Sigmoid colon (tissue), 7 donors: ENCODE results near the gene SAPCD1. TPM values are rescaled to one million over a fixed set of nuclear protein-coding genes. Genes with fewer than 3 reads are reported as not detected.

Experiments used
- DNase-seq: peaks from one replicate; pipeline ENCODE4 v3.0.0-alpha.2; 2019
- H3K27ac ChIP-seq, 4 donors: fragments of 200-600 bp; sonication (generic); one replicate each; pipeline ENCODE4 v1.5.1; 2016 to 2019; ENCODE audit warnings: mild to moderate bottlenecking in 1 of 4
- H3K27me3 ChIP-seq, 3 donors: fragments of 200-600 bp; sonication (generic); one replicate each; pipeline ENCODE4 v1.5.1; 2019; ENCODE audit warnings: mild to moderate bottlenecking in 1 of 3
- H3K36me3 ChIP-seq, 4 donors: fragments of 200-600 bp; sonication (generic); one replicate each; pipeline ENCODE4 v1.5.1; 2016 to 2019
- H3K4me1 ChIP-seq, 4 donors: fragments of 200-600 bp; sonication (generic); one replicate each; pipeline ENCODE4 v1.5.1; 2017 to 2019
- H3K4me3 ChIP-seq, 4 donors: fragments of 200-600 bp; sonication (generic); one replicate each; pipeline ENCODE4 v1.5.1; 2017 to 2019; ENCODE audit warnings: mild to moderate bottlenecking in 2 of 4, moderate library complexity in 1 of 4
- H3K9me3 ChIP-seq, 4 donors: fragments of 200-600 bp in 3 of 4; sonication (generic) in 3 of 4; one replicate each; pipeline versions ENCODE4 v1.5.1 to v1.6.1; 2013 to 2019
- EP300 ChIP-seq, 4 donors: sonication (generic); formaldehyde crosslinking; IDR thresholded peaks; one replicate each; pipeline ENCODE4 v1.6.1; 2017; ENCODE audit warnings: antibody characterized with exemption in 4 of 4
- POLR2A ChIP-seq, 2 donors: fragments of 450-650 bp; IDR thresholded peaks; one replicate each; pipeline ENCODE4 v1.6.1; 2016; ENCODE audit warnings: antibody characterized with exemption in 2 of 2, mild to moderate bottlenecking in 2 of 2, moderate library complexity in 2 of 2
- POLR2AphosphoS5 ChIP-seq, 4 donors: sonication (generic); formaldehyde crosslinking; IDR thresholded peaks; one replicate each; pipeline ENCODE4 v1.6.1; 2017; ENCODE audit warnings: antibody characterized with exemption in 4 of 4
- WGBS, 2 donors: extraction: QIAGEN DNeasy Blood & Tissue Kit; methylation state at CpG; one replicate each; pipeline ENCODE4 v1.1.7; 2013; 5-methylcytosine and 5-hydroxymethylcytosine counted together
- intact Hi-C: fragments of 100-400 bp; cut with DNase I; formaldehyde crosslinking; loops from one replicate; pipeline ENCODE4 v1.15.1; 2023
- polyA plus RNA-seq, 3 donors: library from polyadenylated mRNA; stranded (reverse); fragments of 200-250 nt; gene quantifications; one replicate each; pipeline ENCODE4 v1.2.3, GENCODE V29; 2013
- total RNA-seq, 4 donors: library from RNA; depleted of rRNA; stranded (reverse); fragments of >200 nt; gene quantifications; one replicate each; pipeline ENCODE4 v1.1.0, GENCODE V29; 2016
- TF ChIP-seq, protein P1 (sequence below), 4 experiments: fragments of 450-650 bp in 3 of 4; fragments of 200-600 bp in 1 of 4; IDR thresholded peaks; one replicate each; pipeline ENCODE4 v1.5.1; 2016 to 2019; ENCODE audit warnings: antibody characterized with exemption in 4 of 4, mild to moderate bottlenecking in 3 of 4, moderate library complexity in 2 of 4
- donor health status: healthy with polysubstance abuse.
- donor health status: Bipolar disorder and iron deficiency.
- donor health status: healthy.

Gene SAPCD1
- total and polyA plus RNA-seq, 7 donors, result 1.2 to 8.7 (median 4.2) TPM; not detected in 2

DNA sequence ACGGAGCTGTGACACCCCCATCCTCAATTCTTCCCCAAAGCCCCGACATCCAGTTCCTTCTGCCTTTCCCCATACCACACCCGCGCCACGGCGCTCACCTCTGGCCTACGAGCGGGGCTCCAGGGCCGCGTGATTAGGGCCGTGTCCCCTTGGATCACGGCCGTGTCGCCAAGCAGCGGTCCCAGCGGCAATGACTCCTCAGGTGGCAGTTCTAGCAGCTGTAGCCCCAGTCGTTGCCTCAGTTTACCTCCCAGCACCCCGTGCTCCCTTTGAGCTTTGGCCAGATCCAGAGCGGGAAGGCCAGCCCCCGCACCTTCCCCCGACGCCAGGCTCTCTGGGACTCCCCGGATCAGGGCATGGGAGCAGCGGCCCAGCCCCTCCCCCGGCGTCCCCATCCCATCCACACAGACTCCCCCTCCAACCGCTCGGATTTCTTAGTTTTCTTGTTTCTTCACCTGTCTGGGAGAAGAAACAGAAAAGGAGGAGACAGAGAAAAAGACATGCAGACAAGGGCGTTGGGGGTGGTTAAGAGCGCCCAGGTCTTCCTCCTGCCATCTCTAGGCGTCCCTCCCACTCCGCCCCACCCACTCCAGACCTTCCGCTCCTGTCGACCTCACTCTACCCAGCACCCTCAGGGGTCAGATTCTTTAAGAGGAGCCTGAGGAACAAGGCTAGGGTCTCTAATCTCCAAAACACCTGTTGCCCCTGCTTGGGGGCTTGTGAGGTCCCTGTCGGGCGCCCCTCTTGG lies 33.5 kb upstream of the SAPCD1 start, which contains the start of gene DDAH2:
Gene DDAH2 (minus strand): TSS at position 533 of the 748 bp plus-strand sequence. CDS start 138 bp downstream, at position 395.
- peaks cover 32 to 56% (median 43%) of the 10 kb centered on the region in 4 donors for H3K36me3 ChIP-seq
- H3K27ac ChIP-seq, result peak within 1 kb of the TSS; percentile 96 to 99 (median 98)
- no peak for TF ChIP-seq POLR2AphosphoS5 (IDR thresholded peaks at IDR 0.05)
- TF ChIP-seq, protein P1, sequence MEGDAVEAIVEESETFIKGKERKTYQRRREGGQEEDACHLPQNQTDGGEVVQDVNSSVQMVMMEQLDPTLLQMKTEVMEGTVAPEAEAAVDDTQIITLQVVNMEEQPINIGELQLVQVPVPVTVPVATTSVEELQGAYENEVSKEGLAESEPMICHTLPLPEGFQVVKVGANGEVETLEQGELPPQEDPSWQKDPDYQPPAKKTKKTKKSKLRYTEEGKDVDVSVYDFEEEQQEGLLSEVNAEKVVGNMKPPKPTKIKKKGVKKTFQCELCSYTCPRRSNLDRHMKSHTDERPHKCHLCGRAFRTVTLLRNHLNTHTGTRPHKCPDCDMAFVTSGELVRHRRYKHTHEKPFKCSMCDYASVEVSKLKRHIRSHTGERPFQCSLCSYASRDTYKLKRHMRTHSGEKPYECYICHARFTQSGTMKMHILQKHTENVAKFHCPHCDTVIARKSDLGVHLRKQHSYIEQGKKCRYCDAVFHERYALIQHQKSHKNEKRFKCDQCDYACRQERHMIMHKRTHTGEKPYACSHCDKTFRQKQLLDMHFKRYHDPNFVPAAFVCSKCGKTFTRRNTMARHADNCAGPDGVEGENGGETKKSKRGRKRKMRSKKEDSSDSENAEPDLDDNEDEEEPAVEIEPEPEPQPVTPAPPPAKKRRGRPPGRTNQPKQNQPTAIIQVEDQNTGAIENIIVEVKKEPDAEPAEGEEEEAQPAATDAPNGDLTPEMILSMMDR (IDR thresholded peaks at IDR 0.05), result peak in 2 of 4 experiments; percentile 41 to 57
- H3K9me3 ChIP-seq, result no peaks in the 10 kb centered on the region
- DNase-seq, result no peak
- peak within 1 kb of the TSS; percentile 78 to 95 (median 84) for H3K4me3 ChIP-seq
- no peaks in the 10 kb centered on the region for H3K27me3 ChIP-seq
- 23 to 27% methylated on average over 36 of the region's 36 CpGs for WGBS, 2 donors
- peaks cover 0 to 33% (median 27%) of the 10 kb centered on the region in 4 donors for H3K4me1 ChIP-seq
- intact Hi-C loops, result loop anchor here (1.0 to 5.0 kb wide), 3 partner anchors 26 to 102 kb away; partner anchors contain the start of genes ABHD16A and LY6G5C

DNA sequence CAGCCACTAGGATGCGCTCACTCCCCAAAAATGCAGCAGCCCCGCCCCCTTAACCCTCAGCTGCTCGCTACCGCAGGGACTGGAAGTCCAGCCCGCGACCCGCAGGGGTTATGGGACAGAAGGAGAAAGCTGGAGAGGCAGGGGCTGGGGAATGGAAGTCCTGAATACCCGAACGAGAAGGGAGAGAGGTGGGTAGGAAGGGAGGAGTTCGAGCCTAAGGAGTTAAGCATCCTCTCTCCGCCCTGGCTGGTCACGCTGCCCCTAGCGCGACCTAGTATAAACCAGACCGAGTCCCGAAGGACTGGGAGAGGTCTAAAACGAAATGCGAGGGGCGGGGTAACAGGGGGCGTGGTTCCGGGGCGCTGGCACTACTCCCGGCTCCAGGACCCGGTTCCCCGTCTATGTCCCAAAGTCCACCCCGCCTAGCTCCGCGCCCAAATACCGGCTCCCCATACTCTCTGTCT lies 32.9 kb upstream of the SAPCD1 start:
- WGBS, 2 donors, result 0 to 1% methylated on average over 29 of the region's 29 CpGs
- intact Hi-C loops, result loop anchor here (2.0 to 5.0 kb wide), 2 partner anchors 47 to 101 kb away; partner anchors contain the start of gene LY6G5C
- H3K27ac ChIP-seq, result peak overlapping the region; percentile 96 to 99 (median 98)
- peak overlapping the region; percentile 78 to 95 (median 84) for H3K4me3 ChIP-seq
- DNase-seq, result peak; percentile 97
- no peaks in the 10 kb centered on the region for H3K9me3 ChIP-seq
- H3K27me3 ChIP-seq, result no peaks in the 10 kb centered on the region
- peak; percentile 23 to 29 for TF ChIP-seq POLR2A (IDR thresholded peaks at IDR 0.05)
- TF ChIP-seq EP300 (IDR thresholded peaks at IDR 0.05), result no peak
- TF ChIP-seq POLR2AphosphoS5 (IDR thresholded peaks at IDR 0.05), result peak; percentile 70 to 87 (median 72)
- TF ChIP-seq, protein P1 (IDR thresholded peaks at IDR 0.05), result peak in 1 of 4 experiments; percentile 25
- H3K36me3 ChIP-seq, result peaks cover 32 to 59% (median 43%) of the 10 kb centered on the region in 4 donors
- H3K4me1 ChIP-seq, result peaks cover 0 to 39% (median 33%) of the 10 kb centered on the region in 4 donors

DNA sequence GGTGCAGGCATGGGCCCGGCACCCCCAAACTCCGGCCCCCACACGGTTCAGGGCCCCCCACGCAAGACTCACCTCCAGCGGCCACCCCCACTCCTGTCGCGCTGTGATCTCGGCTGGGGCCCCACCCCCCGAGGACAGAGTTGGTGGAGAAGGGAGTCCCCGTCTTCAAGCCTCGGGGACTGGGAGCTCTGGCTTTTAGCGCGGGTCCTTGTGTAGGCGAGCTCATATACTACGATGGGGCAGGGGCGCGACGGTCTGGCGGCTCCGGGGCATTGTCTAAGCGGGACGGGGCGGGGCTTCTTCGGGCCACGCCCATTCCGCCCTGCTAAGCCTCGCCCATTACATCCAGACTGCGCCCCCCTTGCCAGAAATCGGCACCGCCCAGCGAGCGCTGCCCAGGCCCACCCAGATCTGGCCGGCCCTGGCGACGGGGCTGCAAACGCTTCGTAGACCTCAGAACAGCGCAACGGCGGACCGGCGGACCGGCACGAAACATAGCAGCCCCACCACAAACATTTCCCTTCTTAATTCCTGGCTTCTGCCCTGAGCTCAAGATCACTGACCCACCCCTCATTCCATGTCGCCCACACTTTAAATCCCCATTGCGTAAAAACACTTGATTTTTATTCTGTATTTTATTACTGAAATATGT lies 32.4 kb upstream of the SAPCD1 start:
- intact Hi-C loops, result loop anchor here (2.0 to 5.0 kb wide), 2 partner anchors 48 to 101 kb away; partner anchors contain the start of gene LY6G5C
- TF ChIP-seq POLR2A (IDR thresholded peaks at IDR 0.05) (peak; percentile 5 to 25), POLR2AphosphoS5 (IDR thresholded peaks at IDR 0.05) (peak; percentile 76 to 89 (median 78)), EP300 (IDR thresholded peaks at IDR 0.05) (no peak)
- TF ChIP-seq, protein P1 (IDR thresholded peaks at IDR 0.05), result no peak

DNA sequence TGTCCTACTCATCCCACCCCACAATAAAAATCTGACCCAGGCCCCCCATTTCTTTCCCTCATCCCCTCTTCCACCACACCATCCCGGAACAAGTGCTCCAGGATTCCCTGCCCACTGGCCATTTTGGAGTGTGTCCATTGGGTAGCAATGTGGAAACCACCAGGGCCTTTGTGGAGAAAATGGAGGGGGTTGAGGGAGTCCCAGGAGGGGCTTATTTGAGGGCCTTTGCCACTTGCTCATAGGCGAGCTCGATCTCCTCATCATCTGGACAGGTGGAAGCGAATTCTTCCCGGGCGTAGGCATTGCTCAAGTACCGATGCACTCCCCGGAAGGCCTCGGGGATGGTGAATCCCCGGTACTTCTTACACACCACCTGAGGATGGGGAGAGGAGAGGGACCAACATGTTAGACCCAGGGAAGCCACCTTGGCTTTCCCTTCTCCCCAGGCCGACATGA lies 31.8 kb upstream of the SAPCD1 start:
- Histone ChIP-seq H3K4me3 (peak overlapping the region in 2 of 4 donors; percentile 78 to 82), H3K27me3 (no peaks in the 10 kb centered on the region), H3K36me3 (peaks cover 32 to 56% (median 43%) of the 10 kb centered on the region in 4 donors), H3K27ac (peak overlapping the region; percentile 96 to 99 (median 98)), H3K9me3 (no peaks in the 10 kb centered on the region), H3K4me1 (peaks cover 0 to 47% (median 39%) of the 10 kb centered on the region in 4 donors)
- DNase-seq, result no peak
- WGBS, 2 donors, result 73 to 90% methylated on average over 11 of the region's 11 CpGs
- TF ChIP-seq, protein P1 (IDR thresholded peaks at IDR 0.05), result no peak
- TF ChIP-seq EP300 (IDR thresholded peaks at IDR 0.05), result no peak
- TF ChIP-seq POLR2AphosphoS5 (IDR thresholded peaks at IDR 0.05), result no peak
- no peak for TF ChIP-seq POLR2A (IDR thresholded peaks at IDR 0.05)
- intact Hi-C loops, result no loop called here

More for the DNA sequence above, 32.4 kb upstream of the SAPCD1 start:
- H3K4me1 ChIP-seq, result peaks cover 0 to 45% (median 38%) of the 10 kb centered on the region in 4 donors
- H3K9me3 ChIP-seq, result no peaks in the 10 kb centered on the region
- H3K27ac ChIP-seq, result peak overlapping the region; percentile 96 to 99 (median 98)
- H3K27me3 ChIP-seq, result no peaks in the 10 kb centered on the region
- DNase-seq, result peak; percentile 97
- H3K4me3 ChIP-seq, result peak overlapping the region; percentile 78 to 95 (median 84)
- H3K36me3 ChIP-seq, result peaks cover 32 to 59% (median 43%) of the 10 kb centered on the region in 4 donors
- WGBS, 2 donors, result 2 to 3% methylated on average over 46 of the region's 46 CpGs
